ENCODE results near the gene GRK3.
"Not testable (repeated sequence)": the region's sequence is repeated elsewhere in the genome, so short reads cannot be mapped to it uniquely, and the experiment has no call there.

Gene GRK3

DNA sequence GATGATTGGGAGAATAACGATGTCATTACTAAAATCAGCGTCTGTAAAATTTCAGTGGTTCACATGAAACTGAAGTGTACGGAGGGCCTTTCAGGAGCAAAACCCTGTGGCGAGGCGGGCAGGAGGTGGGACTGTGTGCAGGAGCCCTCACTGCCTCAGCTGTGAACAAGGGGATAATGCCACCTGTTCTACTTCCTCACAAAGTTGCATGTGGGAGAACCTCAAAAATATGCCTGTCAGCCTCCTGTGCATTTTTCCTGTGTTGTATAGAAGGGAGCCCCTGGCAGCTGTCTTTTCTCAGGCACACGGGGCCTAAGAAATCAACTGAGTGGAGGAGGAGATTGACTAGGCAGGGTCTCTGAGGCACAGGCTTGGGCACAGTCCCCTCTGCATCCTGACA, 134.5 kb downstream of the GRK3 start:
- DNase-seq (ENCODE audit: low spot score), result no peak

DNA sequence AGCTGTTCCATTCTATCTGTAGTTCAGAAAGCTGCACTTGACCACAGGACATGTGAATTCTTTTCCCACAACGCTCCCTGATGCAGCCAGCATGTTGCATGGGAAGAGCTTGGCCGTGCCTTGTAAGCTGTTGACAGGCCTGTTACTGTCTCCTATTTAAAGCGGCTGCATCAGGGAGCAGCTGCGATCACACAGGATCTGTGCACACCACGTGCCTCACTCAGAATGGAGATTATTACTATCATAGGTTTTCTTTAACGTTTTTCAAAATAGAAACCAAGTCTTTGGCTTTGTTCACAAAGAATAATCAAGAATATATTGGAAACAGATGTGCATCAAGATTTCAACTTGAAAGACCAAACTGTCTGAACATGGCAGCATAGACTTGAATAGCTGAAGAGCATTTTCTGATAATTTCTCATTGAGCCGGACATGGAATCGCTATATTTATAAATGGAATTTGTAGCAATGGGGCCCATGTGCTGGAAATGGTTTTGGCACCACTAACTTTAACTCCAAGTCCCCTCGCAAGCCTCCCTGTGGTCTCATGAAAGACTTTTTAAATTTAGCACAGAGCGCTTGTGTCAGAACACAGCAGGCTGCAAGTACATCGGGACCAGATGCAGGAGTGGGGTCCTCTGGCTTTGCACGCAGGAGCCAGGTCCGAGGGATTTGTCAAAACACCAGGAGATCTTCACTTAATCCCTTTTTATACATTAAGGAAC, 136.7 kb downstream of the GRK3 start:
- DNase-seq (ENCODE audit: low spot score), result peak; percentile 86

DNA sequence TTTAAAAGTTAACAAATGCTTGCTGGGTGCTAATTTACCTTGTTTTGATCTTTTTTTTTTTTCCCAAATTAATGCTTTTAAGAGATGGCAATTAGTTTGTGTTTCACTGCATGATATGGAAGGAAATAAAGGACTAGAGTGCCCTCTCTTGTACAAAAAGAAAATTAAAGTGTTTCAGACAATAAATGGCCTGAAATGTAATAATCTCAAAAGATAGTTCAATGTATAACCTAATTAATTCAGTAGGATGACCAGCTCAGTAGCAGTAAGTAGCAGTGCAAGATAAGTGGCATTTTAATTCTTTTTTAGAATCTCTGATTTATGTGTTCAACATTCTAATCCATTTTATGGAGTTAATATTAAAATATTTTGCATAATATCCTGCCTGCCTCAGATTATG, 137.6 kb downstream of the GRK3 start:
- peak; percentile 60 for DNase-seq (ENCODE audit: low spot score)

DNA sequence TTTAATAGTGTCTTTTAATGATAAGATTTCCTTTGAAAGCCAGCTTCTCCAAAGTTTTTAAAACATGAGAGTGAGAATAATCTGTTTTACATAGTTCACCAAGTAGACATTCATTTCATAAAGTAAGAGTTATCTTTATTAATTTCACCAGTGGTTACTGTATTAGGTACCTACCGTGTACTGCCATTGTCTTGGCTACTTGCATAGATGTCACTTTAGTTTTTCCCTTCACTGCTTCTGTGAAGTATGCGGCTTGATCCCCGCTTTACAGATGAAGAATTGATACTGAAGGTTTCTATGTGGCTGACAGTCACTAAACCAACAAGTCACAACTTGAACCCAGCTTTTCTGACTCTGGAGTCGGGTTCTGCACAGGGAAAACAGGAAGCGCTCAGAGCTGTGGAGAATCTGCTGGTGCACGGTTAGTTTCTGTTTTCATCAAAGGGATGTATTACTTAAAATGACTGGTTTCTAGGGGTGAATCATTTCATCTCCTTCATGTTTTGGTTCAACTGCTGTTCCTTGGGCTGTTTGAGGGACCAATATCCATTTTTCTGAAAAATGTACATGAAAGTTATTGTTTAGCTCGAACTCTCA, 138.2 kb downstream of the GRK3 start:
- DNase-seq (ENCODE audit: low spot score), result no peak

DNA sequence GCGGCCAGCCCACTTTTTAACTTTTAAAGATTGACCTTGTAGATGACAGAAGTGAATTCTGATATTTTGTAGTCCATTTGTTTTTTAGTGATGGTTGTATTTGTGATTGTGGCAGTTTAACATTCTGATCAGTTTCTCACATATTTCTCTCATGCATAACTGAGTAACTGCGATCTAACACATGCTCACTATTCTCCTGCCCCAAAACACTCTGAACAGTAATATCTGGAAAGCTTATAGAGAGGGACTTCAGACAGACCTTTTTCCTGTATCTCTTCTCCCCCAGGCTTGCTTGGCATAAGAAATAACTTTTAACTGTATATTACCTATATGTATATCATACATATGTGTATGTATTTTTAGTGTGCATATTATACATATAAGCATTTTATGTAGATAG, 140.2 kb downstream of the GRK3 start:
- DNase-seq (ENCODE audit: low spot score), result no peak

DNA sequence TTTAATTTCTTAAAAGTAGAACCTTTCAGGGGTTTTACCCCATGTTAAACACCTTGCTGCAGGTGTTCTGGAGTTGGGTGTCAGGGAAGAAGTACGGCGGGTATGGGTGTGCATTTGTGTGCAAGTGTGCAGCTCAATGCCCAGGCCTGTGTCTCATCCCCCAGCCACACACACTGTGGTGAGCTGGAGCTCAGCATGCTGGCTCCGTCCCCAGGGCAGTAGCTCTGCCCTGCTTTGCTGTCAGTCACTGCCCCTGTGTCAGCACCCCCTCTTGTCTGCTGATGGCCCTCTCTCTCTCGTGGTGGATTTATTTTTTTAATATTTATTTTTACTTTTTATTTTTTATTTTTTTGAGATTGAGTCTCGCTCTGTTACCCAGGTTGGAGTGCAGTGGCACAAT, 141.7 kb downstream of the GRK3 start:
- no peak for DNase-seq (ENCODE audit: low spot score)

DNA sequence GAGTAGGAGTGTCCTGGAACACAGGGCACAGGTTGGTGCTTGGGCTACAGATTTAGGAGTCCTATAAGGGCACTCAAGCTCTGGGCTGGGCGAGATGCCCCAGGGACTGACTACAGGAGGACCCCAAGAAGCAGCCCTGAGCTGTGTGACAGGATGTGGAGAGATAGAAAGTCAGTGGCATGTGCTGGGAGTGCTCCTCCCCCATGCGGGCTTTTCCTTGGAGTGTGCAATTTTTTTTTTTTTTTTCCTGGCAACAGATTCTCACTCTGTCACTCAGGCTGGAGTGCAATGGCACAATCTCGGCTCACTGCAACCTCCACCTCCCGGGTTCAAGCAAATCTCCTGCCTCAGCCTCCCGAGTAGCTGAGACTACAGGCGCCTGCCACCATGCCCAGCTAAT, 144.0 kb downstream of the GRK3 start:
- DNase-seq (ENCODE audit: low spot score), result not testable (repeated sequence)

DNA sequence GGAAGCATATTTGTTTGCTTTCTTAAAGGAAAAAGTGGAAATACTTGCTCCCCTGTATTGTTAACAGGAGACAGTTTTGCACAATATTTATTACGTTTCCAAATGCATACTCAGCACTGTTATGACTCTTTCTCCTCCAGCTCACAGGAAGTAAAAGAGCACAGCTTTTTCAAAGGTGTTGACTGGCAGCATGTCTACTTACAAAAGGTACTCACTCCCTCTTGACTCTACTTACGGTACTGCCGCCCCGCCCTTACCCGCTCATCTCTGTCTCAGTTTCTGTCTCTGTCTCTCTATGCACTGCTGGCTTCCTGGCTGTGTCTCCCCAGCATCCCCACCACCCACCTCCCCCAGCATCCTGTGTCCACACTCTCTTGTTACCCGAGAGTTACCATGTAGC, 145.3 kb downstream of the GRK3 start:
- no peak for DNase-seq (ENCODE audit: low spot score)

DNA sequence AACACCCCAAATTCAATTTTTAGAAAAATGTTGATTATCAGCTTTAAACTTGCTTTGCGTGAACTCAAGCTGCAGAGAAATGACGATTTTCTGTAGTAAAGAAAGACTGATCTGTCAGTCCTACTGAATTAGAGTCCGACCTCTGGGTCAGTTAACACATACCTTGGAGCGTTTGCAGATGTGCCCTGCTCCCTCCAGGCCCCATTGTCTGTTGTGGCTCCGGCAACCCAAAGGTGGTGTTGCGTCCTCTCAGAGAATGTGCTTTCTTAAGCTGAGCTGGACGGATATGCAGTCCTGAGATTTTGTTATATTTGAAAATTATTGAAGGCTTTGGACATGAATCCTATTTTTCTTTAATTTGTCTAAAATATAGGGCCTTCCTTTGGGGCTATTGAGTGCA, 146.0 kb downstream of the GRK3 start:
- DNase-seq (ENCODE audit: low spot score), result no peak

DNA sequence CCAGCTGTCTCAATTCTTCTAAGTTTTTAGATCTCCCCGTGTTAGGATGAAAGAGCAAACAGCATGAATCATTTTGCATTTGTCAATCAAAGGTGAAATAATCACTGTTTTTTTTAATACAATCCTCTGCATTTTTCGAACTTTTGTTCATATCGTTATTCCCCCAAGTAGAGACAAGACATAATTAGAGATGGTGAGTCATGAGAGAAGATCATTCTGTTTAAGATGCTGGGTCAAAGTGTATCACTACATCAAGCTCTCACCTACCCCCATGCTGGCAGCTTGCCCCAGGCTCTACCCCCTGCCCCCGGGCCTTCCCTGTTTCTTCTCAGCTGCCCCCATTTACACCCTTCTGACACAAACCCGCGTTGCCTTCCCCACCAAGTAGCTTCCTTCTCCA, 147.0 kb downstream of the GRK3 start:
- DNase-seq (ENCODE audit: low spot score), result no peak

DNA sequence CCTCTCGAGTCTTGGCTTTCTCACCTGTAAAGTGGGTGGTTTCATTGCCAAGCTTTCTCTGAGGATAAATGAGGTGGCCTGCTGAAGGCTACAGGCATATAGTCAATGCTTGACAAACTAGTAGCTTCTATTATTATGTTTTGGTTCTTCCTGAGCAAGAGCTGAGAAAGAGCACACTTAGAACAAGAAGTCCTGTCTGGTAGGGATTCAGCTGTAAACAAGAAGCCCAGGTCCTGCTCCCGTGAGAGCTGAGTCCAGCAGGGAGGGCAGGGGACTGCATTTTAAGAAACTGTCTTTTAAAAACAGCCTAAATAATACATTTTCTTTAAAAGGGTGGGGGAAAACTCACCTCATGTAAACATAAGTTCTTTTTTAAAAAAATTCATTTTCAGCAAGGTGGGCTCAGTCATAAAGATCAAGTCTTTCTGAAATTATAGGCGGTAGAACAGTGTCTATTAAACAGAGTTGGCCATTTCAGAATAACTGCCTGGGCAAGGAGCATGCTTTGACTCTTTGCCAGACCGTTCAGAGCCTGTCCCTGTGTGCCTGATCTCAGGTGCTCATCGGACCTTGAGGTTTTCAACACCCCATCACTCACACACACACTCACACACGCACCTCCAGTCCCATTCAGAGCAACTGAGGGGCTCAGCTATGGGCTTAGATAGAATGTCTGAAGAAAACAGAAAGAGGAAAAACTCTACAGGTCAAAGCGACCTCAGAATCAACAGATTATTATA, 148.4 kb downstream of the GRK3 start:
- DNase-seq (ENCODE audit: low spot score), result no peak

DNA sequence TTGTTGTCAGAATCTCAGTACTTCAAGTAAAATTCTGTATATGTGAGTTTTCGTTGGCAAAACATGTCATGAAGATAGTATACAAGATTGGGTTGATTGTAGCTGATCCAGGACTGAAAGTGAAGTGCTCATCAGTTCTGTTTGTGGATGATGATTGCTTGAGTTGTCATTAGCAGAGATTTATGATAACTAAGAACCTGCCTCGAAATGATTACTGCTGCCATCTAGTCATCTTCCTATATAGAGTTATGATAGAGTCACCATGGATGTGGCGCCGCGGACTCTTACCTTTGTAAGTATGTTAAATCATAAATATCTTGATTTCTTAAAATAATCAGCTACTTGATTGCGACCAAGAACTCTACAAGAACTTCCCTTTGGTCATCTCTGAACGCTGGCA, 149.6 kb downstream of the GRK3 start:
- no peak for DNase-seq (ENCODE audit: low spot score)

DNA sequence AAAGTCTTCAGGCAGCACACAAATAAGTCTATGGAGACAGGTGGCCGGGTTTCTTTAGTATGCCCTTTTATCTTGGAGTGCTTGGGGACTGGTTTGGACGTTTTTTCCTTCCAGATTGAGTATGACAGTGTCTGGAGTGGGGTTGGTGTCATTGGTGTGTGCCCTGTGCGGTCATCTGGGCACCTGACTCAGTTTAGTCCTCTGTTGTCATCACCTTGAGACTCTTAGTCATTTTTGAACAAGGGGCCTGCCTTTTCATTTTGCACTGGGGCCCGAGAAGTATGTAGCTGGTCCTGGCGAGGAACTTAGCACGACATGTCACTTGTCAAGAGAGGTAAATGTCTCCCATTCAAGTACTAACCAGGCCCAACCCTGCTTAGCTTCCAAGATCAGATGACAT, 150.3 kb downstream of the GRK3 start:
- DNase-seq (ENCODE audit: low spot score), result no peak

DNA sequence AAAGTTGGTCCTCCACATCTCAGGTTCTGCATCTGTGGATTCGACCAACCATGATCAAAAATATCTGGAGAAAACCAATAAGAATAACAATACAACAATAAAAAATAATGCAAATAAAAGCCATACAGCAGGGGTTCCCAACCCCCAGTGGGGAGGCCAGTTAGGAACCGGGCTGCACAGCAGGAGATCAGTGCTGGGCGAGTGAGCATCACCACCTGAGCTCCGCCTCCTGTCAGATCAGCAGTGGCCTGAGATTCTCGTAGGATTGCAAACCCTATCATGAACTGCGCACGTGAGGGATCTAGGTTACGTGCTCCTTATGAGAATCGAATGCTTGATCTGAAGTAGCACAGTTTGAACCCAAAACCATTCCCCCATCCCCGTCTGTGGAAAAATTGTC, 152.2 kb downstream of the GRK3 start:
- no peak for DNase-seq (ENCODE audit: low spot score)

DNA sequence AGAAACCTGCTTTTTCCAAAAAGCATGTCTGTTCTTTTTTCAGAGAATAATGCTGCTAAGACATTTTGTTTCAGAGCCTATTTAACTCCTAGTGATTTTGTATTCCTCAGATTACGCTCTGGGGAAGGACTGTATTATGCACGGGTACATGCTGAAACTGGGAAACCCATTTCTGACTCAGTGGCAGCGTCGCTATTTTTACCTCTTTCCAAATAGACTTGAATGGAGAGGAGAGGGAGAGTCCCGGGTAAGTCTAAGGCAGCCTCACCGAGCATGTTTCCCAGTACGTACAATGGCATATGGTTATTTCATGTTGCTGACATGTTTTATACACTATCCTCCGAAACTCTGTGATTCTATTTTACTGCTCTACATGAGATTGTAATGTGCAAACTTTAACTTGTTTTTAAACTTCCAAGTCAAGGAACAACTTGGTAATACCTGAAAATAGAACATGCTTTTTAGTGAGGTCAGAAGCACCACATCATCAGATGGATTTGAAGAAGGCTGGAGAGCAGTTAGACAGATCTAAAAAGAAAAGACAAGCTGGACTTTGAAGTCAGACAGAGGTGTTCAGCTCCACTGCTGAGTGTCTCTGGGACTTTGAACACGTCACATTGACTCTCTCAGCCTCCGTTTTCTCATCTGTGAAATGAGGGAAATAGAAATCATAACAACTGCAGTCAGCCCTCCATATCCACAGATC, 153.8 kb downstream of the GRK3 start:
- DNase-seq (ENCODE audit: low spot score), result no peak

DNA sequence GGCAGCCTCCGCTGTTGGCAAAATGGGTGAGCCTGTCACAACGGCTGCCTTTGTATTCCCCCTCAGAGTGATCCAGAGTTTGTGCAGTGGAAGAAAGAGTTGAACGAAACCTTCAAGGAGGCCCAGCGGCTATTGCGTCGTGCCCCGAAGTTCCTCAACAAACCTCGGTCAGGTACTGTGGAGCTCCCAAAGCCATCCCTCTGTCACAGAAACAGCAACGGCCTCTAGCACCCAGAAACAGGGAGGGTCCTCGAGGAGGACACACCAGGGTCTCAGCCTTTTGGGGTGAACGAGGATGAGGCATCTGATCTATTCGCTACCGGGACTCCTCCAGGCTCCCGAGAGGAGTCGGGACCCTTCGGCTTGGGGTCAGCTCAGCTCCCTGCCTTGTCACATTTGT, 157.7 kb downstream of the GRK3 start:
- DNase-seq (ENCODE audit: low spot score), result no peak

DNA sequence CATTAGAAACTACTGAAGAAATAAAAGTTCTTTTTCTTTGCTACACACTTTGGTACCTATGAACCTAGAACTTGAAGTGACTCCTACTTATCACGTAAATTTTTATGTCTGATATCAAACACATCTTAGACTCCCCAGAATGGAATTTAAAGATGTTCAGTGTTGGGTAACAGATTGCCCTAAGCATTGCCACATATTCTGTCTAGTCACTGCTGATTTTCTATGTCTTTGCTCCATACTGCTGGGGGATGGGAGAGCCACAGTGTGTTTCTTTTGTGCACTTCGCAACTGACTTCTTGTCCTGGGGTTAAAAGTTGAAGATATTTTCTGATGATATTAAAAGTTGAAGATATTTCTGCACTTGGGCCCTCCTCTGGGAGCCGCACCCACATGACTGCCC, 158.2 kb downstream of the GRK3 start:
- no peak for DNase-seq (ENCODE audit: low spot score)

DNA sequence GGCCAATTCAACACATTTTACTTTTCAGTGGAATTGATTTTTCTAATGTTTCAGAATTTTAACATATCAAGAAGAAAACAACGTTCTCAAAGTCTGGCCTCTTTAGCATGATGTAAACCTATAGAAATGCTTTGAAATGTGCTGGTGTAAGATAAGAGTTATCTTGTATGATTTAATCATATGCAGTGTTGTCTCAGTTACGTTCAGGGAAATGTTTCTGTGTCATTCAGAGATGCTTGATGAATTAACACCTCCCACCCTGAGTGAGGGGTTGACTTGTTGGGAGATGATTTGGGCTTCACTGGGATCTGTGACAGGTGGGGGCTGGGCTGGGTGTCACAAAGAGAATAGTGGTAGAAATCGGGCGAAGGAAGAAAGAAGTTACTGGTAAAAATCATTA, 161.8 kb downstream of the GRK3 start:
- no peak for DNase-seq (ENCODE audit: low spot score)

DNA sequence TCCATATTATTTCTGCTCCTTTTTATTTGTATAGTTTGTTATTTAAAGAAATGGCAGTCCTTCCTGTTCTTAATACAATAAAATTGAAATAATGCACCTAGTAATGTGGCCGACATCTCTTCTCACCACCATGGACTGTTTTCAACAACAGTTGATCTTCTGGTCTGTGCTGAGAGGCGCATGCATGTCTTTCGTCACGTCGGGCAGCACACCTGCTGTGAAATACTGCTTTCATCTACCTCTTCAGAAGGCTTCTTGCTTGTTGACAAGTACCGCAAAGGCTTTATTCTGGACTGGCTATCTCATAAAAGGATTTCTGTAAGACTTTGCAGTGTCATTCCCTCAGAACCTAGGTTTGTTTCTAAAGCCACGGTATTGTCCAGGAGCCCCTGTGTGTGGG, 163.6 kb downstream of the GRK3 start:
- DNase-seq (ENCODE audit: low spot score), result no peak

DNA sequence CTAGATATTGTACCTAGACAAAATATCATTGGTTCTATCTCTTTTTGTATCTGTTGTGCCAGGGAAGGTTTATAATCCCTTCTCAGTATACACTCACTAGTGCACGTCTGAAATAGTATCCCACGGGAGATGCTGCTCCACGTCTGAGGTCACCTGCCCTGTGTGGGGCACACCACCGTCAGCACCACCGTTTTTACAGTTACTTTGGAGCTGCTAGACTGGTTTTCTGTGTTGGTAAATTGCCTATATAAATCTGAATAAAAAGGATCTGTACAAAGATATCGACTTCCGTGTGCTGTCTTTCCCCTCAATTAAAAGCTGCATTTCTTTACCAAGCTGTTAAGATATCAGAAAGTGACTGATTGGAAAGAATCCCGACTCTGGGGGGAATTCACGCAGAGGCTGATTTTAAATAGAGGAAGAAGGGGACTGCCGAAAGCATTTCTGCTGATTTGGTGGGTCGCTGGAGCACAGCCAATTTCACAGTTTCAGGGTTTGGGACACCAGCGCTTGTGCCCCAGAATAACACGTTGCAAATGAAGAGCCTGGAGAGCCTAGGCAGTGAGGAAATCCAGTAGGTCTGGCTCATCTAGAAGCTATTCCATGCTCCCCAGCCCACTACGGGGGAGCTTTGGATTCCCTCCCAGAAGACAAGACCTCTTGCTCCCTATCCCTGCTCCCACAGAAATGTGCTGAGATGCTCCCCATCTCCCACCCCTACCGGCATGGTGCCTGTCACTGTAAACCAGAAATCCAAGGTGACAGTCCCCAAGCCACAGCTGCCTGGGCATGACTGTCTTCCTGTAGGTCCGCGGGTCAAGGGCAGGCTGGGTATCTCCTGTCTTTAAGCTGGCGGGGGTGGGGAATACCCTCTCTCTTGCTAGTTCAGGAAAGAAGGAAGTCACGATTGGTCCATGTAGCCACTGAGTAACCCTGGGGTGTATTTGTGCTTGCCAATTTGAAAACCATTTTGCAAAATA, 164.8 kb downstream of the GRK3 start:
- no peak for DNase-seq (ENCODE audit: low spot score)

DNA sequence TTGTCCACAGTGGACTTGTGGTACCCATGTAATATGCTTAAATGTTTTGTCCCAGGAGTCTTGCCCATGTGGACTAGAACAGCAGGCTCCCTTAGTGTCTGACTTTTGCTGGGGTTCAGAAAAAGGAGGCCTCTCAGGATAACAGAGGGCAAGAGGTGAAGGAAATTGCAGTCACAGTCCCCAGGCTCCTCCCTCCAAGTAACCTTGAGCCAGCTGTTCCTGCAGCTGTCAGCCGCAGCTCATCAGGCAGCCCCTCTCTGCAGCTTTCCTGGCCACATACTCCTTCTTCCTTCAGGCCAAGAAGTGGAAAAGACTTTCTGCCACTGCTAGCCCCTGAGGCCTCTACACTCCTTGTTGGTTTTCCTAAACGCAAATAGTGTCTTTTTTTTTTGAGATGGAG, 171.2 kb downstream of the GRK3 start:
- no peak for DNase-seq (ENCODE audit: low spot score)

Measured in pons (tissue), 1 donor.